Raji (cell line): ENCODE measurements around the gene BIRC2.

Source experiments
- POLR2A ChIP-seq: IDR thresholded peaks from 2 replicates; pipeline ENCODE4 v1.6.1; 2011; ENCODE audit warnings: low read depth, low read length, control low read depth; ENCODE audit not compliant: insufficient read depth

Gene BIRC2

DNA sequence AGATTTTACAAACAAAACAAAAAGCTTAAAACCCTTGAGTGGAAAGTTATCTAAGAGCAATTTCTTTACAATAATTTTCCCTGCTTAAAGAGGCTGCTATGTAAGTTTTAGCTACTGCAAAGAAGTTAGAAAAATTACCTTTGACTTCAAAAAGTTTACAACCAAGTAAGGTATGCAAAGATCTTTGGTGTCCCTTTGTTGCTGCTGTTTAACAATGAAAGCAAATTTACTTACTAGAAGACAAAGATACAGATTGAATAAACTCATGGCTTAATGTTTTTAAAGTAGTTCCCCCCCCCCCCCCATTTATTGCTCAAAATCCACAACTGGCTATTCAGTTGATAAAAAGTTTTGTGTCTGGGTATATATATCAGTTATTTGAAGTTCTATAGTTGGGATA, 79.6 kb downstream of the BIRC2 start:
- no peak for TF ChIP-seq POLR2A

DNA sequence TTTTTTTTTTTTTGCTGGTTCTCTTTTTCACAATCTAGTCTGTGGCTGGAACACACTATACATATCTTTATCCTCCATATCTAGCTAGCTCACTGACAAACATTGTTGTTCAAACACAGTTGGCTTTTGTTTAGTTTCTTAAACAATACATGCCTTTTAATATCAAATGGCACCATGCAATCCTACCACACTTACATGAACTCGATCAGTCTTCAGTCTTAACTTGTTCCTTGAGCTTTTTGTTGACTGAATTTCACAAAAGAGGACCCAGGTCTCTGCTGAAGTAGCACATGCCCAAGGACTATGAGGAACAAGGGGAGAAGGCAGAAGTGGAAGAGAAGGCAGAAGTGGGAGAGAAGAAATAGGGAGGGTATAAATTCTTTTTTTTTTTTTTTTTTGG, 80.1 kb downstream of the BIRC2 start:
- no peak for TF ChIP-seq POLR2A
